GM19043 (cell line): ENCODE data around the gene DNAAF1.
A peak's percentile ranks its signal among the peaks of the same experiment; 100 is the strongest.
"Not testable (repeated sequence)": the region's sequence is repeated elsewhere in the genome, so short reads cannot be mapped to it uniquely, and the experiment has no call there.

ENCODE experiments used
- ATAC-seq: cut with Tn5 transposase; IDR thresholded peaks from one replicate; pipeline ENCODE4 v1.9.1; 2021; ENCODE audit warnings: low read depth; ENCODE audit not compliant: unreplicated experiment

DNAAF1 gene

GRCh38 chr16:84182680-84183571, 37.8 kb downstream of the DNAAF1 start:
- ATAC-seq: no peak

GRCh38 chr16:84183572-84183875, 38.4 kb downstream of the DNAAF1 start:
- no peak for ATAC-seq

GRCh38 chr16:84183911-84184591, 38.9 kb downstream of the DNAAF1 start:
- no peak for ATAC-seq

DNA sequence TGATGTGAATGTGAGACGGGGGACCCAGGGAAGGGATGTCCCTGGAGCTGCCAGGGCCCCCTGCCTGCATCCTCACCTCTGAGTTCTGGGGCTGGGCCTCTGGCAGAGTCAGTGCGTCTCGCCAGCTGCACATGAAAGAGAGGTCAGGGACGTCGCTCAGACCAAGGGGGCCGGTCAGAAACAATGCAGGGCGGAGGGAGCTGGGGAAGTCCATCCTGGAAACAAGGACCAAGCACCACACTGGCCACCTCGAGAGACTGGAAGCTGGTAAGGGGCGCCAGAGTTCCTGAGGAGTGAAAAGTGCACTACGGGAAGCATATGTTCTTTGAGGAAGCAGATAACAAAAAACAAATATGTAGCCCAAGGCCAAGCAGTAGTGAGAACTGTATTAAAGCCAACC, 39.7 kb downstream of the DNAAF1 start:
- no peak for ATAC-seq

DNA sequence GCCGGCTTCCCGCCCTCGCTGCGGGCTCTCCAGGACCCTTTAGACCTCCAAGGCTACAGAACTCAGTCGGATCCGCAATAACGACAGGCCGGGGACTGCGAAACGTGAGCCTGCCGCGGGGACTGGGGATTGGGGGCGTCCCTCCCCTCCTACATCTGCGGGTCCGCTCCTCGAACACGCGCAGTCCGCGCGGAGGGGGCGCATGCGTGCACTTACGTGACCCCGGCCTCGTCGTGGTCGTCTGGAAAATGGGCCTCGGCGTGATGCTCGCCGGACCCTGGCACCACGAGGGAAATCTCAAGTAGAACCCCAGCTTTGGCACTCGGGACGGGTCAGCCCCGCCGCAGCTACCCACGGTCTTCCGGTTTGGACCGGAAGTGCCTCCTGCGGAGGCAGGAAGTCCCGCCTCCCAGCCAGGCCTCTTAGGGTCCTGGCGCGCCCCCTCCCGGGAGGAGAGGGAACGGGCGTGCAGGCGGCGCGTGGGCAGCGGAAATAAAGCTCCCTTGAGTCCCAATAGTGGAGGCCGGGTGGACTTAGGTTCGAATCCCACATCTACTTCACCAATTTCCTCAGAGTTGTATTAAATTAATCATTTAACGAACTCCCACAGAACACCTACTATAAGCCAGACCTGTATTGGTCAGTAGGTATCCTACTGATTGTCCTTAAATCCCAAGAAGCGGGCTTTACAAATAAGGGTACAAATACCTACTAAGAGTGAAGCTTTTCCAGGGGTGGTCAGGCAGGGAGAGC, 41.8 kb downstream of the DNAAF1 start, which contains the start of gene TAF1C:
TAF1C (minus strand) TSS at position 373 of the 753 bp plus-strand sequence. CDS start 2,069 bp downstream, outside the sequence.
- ATAC-seq: peak; percentile 96

DNA sequence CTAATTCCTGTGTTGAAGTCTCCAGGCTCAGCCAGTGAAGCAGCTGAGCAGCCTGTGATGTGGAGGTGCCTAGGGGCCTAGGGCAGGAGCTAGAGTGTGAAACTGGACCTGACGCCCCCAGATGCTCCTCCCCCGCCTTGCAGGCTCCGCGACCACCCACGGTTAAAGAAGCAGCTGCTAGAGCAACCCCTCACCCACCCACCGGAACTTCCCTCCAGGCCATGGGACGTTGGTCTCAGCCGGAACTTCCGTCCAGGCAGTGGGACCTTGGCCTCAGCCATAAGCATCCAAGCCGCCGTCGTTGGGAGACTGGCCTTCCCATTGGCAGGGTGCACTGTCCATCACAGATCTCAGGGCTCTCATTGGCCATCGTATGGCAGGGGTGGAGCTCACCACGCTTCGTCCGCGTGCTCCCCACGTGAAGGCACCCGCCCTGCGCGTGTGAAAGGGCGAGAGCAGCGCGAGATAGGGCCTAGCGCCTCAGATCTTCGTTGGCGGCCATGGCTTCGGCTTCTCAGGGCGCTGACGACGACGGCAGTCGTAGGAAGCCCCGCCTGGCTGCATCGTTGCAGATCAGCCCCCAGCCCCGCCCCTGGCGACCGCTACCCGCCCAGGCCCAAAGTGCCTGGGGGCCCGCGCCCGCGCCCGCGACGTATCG, 45.8 kb downstream of the DNAAF1 start, which contains the start of gene ADAD2:
ADAD2 (plus strand) TSS at position 427 of the 658 bp plus-strand sequence; CDS start at position 501, 74 bp downstream.
- no peak for ATAC-seq

- ATAC-seq: no peak
Measured at GRCh38 chr16:84191466-84191865, 46.4 kb downstream of the DNAAF1 start.

- ATAC-seq: no peak
Measured at GRCh38 chr16:84193480-84193879, 48.4 kb downstream of the DNAAF1 start.

DNA sequence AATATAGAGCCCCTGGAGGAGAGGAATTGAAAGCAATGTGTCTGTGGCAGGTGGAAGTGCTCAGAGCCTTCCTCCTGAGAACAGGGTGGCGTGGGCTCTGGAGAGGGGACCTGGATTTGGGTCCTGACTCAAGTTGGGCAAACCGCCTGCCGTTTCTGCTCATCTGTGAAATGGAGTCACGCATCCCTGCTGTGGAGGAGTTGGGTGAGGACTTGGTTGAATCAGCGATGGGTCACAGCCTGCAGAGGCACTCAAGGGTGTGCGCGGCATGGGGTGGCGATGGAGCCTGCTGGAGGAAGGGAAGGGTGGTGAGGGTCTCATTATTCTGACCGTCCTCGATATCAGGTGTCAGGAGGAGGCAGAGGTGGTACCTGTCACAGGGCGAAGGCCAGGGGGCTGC, 48.9 kb downstream of the DNAAF1 start:
- no peak for ATAC-seq

DNA sequence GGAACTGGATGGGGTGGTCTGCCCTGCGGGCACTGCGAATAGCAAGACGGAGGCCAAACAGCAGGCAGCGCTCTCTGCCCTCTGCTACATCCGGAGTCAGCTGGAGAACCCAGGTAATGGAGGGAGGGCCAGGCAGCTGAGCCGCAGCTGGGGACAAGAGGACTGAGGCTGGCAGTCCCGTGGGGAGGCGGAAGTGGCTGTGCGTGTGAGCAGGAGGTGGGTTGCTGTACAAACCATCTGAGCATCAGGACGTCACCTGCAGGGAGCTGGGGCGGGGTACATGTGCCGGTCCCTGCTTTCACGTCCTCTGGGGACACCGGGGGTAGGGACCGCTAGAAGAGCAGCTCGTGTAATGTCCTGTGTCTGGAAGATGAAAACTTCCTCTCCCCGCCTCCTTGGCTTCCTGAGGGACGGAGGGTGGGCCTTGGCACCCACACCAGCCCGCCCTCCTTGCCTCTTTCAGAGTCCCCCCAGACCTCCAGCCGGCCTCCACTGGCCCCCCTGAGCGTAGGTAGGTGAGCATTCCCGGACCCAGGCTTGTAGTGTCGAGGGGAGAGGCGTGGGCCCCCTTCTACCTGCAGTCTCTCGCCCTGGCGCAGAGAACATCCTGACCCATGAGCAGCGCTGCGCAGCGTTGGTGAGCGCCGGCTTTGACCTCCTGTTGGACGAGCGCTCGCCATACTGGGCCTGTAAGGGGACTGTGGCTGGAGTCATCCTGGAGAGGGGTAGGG, 49.5 kb downstream of the DNAAF1 start:
- peak; percentile 72 for ATAC-seq

DNA sequence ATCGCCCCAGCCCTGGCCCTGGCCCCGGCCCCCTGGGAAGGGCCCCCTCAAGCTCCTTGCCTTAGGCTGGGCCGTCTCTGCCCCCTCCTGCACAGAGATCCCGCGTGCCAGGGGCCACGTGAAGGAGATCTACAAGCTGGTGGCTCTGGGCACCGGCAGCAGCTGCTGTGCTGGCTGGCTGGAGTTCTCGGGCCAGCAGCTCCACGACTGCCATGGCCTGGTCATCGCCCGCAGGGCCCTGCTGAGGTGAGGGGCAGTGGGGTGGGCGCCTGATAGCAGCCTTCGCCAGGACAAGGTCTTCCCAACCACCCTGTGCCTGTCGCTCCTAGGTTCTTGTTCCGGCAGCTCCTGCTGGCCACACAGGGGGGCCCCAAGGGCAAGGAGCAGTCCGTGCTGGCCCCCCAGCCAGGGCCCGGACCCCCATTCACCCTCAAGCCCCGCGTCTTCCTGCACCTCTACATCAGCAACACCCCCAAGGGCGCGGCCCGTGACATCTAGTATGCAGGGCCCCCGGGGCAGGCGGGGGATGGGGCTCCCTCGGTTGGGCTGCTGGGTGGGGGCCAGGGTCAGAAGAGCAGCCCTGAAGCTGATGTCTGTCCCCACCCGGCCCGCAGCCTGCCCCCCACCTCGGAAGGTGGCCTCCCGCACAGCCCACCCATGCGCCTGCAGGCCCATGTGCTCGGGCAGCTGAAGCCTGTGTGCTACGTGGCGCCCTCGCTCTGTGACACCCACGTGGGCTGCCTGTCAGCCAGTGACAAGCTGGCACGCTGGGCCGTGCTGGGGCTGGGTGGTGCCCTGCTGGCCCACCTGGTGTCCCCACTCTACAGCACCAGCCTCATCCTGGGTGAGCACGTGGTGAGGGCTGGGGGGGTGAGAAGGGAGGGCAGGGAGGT, 50.3 kb downstream of the DNAAF1 start:
- ATAC-seq: no peak

GRCh38 chr16:84196101-84196500, 51.0 kb downstream of the DNAAF1 start:
- ATAC-seq: no peak

DNA sequence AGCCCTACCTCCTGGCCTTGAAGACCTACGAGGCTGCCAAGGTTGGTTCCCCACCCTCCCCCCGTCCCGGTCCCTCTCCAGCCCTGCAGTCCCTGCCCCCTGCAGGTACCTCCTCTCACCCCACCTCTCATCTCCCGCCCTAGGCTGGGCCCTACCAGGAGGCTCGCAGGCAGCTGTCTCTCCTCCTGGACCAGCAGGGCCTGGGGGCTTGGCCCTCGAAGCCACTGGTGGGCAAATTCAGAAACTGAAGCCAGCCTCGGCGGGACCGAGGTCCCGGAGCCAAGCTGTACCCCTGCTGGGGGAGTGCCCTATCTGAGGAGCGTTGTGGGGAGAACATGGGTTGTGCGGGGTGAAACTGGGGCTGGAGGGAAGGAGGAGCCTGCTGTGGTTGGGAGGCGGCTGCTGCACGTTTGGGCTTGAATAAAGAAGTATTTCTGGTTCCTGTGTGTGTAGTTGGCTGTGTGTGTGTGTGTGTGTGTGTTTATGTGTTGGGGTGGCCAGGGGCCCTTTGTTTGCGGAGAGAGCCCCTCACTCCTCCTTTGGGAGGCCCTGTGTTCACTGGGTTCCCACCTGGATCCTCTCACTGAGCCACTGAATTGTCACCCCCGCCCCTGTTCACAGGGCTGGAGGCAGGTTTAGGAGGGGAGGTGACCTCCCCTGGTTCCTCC, 51.8 kb downstream of the DNAAF1 start:
- ATAC-seq: no peak

DNA sequence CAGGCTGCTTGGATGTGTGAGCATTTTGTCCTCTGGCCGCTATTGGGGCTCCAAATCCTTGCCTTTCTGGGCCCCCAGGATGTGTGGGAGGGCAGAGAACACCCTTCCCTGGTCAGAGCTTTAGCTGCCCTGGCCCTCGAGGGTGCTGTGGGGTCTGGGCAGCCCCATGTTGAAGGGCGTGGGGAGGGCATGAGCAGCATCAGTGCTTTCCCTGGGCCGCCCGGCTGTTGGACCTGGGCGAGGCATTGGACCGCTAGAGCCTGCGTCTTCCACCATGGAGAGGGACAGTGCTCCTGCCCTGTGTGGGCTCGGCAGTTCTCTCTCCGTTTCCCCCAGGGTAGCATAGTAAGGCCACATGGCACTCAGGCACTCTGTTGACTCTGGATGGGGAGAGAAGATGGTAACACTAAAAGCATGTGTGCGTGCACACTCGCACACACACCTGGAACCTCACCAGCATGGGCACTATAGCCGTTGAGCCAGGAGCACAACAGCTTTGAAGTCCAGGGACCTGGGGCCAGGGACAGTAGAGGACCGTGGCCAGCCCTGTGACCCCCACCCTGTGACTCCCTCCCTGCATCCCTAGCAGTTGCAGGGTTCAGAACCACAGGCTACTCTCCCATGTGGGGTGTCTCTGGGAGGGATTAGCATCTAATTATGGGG, 52.5 kb downstream of the DNAAF1 start:
- no peak for ATAC-seq

DNA sequence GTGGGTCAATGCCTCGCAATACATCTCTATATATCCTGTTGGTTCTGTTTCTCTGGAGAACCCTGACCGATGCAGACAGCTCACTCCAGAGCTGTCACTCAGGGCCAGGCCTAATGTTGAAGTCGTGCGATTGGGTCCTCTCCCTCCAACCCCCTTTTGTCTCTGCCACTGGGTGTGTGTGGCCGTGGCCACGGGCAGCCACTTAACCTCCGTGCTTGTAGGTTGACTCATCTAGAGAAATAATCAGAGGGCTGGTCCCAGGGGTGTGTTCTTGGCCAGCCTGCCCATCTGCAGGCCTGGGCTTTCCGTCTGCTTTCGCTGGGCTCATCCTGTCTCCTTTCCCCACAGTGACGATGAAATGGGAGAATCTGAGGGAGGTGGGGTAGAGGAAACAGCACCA, 53.3 kb downstream of the DNAAF1 start:
- ATAC-seq: no peak

GRCh38 chr16:84199097-84199496, 54.0 kb downstream of the DNAAF1 start:
- no peak for ATAC-seq

GRCh38 chr16:84199861-84200260, 54.8 kb downstream of the DNAAF1 start:
- no peak for ATAC-seq

- ATAC-seq: not testable (repeated sequence)
Measured at GRCh38 chr16:84204551-84204950, 59.4 kb downstream of the DNAAF1 start.
